ENCODE data around the gene OTOF. TPM values are rescaled to one million over a fixed set of nuclear protein-coding genes. Genes with fewer than 3 reads are reported as not detected.

Gene OTOF
- total RNA-seq, 1 experiment from 2014 or later, result 0.26 TPM

DNA sequence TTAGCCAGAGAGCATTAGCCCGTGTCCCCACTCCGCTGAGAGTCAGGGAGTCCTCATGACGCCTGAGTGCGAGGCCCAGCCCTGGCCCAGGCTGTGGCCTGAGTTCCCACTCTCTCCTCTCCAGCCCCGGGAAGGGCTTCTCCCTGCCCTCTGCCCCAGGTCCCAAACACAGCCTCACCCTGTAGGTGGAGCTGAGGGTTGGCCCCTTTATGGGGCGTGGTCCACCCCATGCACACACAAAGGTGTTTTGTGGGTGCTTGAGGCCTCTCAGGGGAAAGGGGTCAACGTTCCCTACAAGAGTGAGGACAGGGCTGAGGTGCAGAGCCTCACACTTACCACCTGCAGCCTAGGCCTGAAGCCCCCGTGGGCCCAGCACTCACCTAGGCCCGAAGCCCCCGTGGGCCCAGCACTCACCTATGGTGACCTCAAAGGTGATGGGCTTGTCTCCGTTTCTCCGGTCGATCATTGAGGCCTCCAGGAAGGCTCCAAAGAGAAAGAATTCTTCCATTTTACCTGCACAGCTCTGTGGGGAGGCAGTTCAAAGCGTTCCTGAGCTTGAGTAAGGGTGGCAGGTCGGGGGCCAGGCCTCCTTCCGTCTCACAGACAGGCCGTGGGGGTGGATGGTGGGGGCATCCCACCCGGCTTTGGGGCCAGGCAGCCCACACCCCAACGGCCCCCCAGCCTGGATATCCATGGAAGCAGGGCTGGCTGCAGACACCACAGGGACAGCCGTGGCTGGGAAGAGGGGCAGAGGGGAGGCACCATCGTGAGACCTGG lies 2.1 kb upstream of the OTOF start:
- ChIA-PET POLR2A (no interaction called here), CTCF (interaction anchor here (1.0 to 1.5 kb wide), 4 partner anchors 9 to 18 kb away, joined by 3 to 6 read pairs (median 4); no protein-coding TSS in a partner anchor)
- Mint-ChIP-seq H3K4me3 (no peak overlapping the region), H3K4me1 (peaks cover 4% of the 10 kb centered on the region), H3K9me3 (no peaks in the 10 kb centered on the region), H3K36me3 (no peaks in the 10 kb centered on the region), H3K27ac (no peak overlapping the region), H3K27me3 (ENCODE audit: low read depth) (no peaks in the 10 kb centered on the region)
- DNase-seq (ENCODE audit: low spot score) (no peak), ATAC-seq (no peak; the same call in 1 of the 2 replicates)
- TF ChIP-seq ZNF232 (CRISPR knock-in tag; IDR thresholded peaks at IDR 0.05), result no peak

DNA sequence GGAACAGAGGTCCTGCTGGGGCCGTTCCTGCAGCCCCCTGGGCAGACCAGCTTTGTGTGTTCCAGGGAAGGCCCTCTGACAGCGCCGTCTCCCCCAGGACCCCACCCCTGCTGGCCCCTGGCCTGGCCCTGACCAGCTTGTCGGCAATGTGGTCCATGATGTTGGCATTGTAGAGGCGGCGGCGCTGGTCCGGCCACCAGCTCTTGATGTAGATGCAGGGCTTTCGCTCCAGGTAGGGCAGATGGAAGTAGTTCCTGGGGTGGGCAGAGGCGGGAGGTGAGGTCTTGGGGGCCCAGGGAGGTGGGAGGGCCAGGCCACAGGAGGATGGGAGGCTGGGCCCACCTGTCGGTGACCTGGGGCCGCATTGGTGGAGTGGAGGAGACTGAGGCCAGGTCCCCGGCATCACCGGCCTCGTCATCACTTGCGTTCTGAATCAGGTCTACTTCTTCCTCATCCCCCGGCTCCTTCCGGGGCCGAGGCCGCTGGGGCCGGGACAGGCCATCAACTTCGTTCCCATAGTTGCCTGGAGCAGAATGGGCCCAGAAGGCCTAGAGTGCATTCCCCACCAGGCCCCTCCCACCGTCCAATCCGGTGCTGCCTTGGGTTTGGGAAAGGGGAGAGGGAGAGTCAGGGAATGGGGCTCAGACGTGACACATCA lies 1.3 kb upstream of the OTOF start:
- ChIA-PET POLR2A (no interaction called here), CTCF (interaction anchor here (1.0 to 1.5 kb wide), 2 partner anchors 17 to 99 kb away, joined by 3 to 5 read pairs; no protein-coding TSS in a partner anchor)
- Mint-ChIP-seq H3K27ac (no peak overlapping the region), H3K9me3 (no peaks in the 10 kb centered on the region), H3K36me3 (no peaks in the 10 kb centered on the region), H3K4me3 (no peak overlapping the region), H3K27me3 (ENCODE audit: low read depth) (no peaks in the 10 kb centered on the region), H3K4me1 (peaks cover 4% of the 10 kb centered on the region)
- DNase-seq (ENCODE audit: low spot score) (no peak), ATAC-seq (peak; percentile 29)
- no peak for TF ChIP-seq E2F4 (CRISPR knock-in tag; IDR thresholded peaks at IDR 0.05; ENCODE audit: borderline replicate concordance, low read depth)
- no peak for TF ChIP-seq CREB1 (CRISPR knock-in tag; IDR thresholded peaks at IDR 0.05)
- no peak for TF ChIP-seq CREM (CRISPR knock-in tag; IDR thresholded peaks at IDR 0.05)

DNA sequence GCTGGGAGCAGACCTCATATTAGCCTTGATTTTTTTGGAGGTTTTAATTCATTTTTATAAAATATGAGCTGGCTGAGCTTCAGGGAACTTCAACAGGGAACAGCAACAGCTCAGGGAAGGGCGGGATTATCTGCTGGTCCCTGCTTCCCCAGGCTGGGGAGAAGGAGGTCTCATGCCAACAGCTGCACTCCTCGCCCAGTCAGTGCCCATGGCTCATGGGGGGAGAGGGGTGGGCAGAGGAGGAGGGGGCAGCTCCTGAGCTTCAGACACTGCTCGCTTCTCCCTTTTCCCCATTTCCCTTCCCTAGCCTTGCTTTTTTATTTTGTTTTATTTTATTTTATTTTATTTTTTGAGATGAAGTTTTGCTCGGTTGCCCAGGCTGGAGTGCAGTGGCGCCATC lies 442 bp upstream of the OTOF start:
- POLR2A ChIA-PET, result no interaction called here
- Mint-ChIP-seq H3K9me3 (no peaks in the 10 kb centered on the region), H3K27ac (no peak overlapping the region), H3K4me3 (no peak overlapping the region), H3K27me3 (ENCODE audit: low read depth) (no peaks in the 10 kb centered on the region), H3K36me3 (no peaks in the 10 kb centered on the region), H3K4me1 (peaks cover 4% of the 10 kb centered on the region)
- ATAC-seq, result no peak
- TF ChIP-seq, protein P1, sequence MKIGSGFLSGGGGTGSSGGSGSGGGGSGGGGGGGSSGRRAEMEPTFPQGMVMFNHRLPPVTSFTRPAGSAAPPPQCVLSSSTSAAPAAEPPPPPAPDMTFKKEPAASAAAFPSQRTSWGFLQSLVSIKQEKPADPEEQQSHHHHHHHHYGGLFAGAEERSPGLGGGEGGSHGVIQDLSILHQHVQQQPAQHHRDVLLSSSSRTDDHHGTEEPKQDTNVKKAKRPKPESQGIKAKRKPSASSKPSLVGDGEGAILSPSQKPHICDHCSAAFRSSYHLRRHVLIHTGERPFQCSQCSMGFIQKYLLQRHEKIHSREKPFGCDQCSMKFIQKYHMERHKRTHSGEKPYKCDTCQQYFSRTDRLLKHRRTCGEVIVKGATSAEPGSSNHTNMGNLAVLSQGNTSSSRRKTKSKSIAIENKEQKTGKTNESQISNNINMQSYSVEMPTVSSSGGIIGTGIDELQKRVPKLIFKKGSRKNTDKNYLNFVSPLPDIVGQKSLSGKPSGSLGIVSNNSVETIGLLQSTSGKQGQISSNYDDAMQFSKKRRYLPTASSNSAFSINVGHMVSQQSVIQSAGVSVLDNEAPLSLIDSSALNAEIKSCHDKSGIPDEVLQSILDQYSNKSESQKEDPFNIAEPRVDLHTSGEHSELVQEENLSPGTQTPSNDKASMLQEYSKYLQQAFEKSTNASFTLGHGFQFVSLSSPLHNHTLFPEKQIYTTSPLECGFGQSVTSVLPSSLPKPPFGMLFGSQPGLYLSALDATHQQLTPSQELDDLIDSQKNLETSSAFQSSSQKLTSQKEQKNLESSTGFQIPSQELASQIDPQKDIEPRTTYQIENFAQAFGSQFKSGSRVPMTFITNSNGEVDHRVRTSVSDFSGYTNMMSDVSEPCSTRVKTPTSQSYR (CRISPR knock-in tag; IDR thresholded peaks at IDR 0.05), result no peak
- TF ChIP-seq CREB1 (CRISPR knock-in tag; IDR thresholded peaks at IDR 0.05), result no peak
- no peak for TF ChIP-seq NFATC4 (CRISPR knock-in tag; IDR thresholded peaks at IDR 0.05)
- no peak for TF ChIP-seq ZNF425 (CRISPR knock-in tag; conservative IDR thresholded peaks at IDR 0.05)
- no peak for TF ChIP-seq NR3C1 (CRISPR knock-in tag; conservative IDR thresholded peaks at IDR 0.05; ENCODE audit: low read depth)
- DNase-seq (ENCODE audit: low spot score), result no peak
- CTCF ChIA-PET, result interaction anchor here (0.8 to 2.2 kb wide), 6 partner anchors 9 to 100 kb away, joined by 3 to 11 read pairs (median 4); no protein-coding TSS in a partner anchor

GRCh38 chr2:26477126-26477910 lies 606 bp downstream of the OTOF start:
- no peaks in the 10 kb centered on the region for H3K27me3 Mint-ChIP-seq (ENCODE audit: low read depth)
- peak overlapping the region; percentile 80; the same call in 1 of the 2 replicates for H3K27ac Mint-ChIP-seq
- ATAC-seq, result peak; percentile 33
- H3K9me3 Mint-ChIP-seq, result no peaks in the 10 kb centered on the region
- no peak overlapping the region for H3K4me3 Mint-ChIP-seq
- no peak for DNase-seq (ENCODE audit: low spot score)
- H3K36me3 Mint-ChIP-seq, result no peaks in the 10 kb centered on the region
- ChIA-PET POLR2A (interaction anchor here (0.5 kb wide), 1 partner anchor 169 kb away, joined by 3 read pairs; no protein-coding TSS in a partner anchor), CTCF (interaction anchor here (0.8 to 2.2 kb wide), 6 partner anchors 8 to 105 kb away, joined by 3 to 11 read pairs (median 4); no protein-coding TSS in a partner anchor)
- TF ChIP-seq, protein P2, sequence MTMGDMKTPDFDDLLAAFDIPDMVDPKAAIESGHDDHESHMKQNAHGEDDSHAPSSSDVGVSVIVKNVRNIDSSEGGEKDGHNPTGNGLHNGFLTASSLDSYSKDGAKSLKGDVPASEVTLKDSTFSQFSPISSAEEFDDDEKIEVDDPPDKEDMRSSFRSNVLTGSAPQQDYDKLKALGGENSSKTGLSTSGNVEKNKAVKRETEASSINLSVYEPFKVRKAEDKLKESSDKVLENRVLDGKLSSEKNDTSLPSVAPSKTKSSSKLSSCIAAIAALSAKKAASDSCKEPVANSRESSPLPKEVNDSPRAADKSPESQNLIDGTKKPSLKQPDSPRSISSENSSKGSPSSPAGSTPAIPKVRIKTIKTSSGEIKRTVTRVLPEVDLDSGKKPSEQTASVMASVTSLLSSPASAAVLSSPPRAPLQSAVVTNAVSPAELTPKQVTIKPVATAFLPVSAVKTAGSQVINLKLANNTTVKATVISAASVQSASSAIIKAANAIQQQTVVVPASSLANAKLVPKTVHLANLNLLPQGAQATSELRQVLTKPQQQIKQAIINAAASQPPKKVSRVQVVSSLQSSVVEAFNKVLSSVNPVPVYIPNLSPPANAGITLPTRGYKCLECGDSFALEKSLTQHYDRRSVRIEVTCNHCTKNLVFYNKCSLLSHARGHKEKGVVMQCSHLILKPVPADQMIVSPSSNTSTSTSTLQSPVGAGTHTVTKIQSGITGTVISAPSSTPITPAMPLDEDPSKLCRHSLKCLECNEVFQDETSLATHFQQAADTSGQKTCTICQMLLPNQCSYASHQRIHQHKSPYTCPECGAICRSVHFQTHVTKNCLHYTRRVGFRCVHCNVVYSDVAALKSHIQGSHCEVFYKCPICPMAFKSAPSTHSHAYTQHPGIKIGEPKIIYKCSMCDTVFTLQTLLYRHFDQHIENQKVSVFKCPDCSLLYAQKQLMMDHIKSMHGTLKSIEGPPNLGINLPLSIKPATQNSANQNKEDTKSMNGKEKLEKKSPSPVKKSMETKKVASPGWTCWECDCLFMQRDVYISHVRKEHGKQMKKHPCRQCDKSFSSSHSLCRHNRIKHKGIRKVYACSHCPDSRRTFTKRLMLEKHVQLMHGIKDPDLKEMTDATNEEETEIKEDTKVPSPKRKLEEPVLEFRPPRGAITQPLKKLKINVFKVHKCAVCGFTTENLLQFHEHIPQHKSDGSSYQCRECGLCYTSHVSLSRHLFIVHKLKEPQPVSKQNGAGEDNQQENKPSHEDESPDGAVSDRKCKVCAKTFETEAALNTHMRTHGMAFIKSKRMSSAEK (CRISPR knock-in tag; IDR thresholded peaks at IDR 0.05; ENCODE audit: borderline replicate concordance), result no peak
- 0 out of 2 replicates have a peak, but pooled peaks have one; percentile 32 for TF ChIP-seq ZNF121 (CRISPR knock-in tag; IDR thresholded peaks at IDR 0.05)
- peaks cover 4% of the 10 kb centered on the region for H3K4me1 Mint-ChIP-seq
